Measurements from ENCODE around the gene TIAM1.
"Not testable (repeated sequence)": the region's sequence is repeated elsewhere in the genome, so short reads cannot be mapped to it uniquely, and the experiment has no call there.

TIAM1 gene

GRCh38 chr21:31236528-31236927 is 107.5 kb downstream of the TIAM1 start:
- Mint-ChIP-seq H3K27ac (no peak overlapping the region), H3K9me3 (peaks cover 19% of the 10 kb centered on the region), H3K27me3 (no peaks in the 10 kb centered on the region), H3K4me1 (no peaks in the 10 kb centered on the region), H3K4me3 (no peak overlapping the region), H3K36me3 (no peaks in the 10 kb centered on the region)
- ATAC-seq, result no peak

- Mint-ChIP-seq H3K4me3 (no peak overlapping the region), H3K27ac (no peak overlapping the region), H3K4me1 (no peaks in the 10 kb centered on the region), H3K9me3 (peaks cover 12% of the 10 kb centered on the region), H3K27me3 (no peaks in the 10 kb centered on the region), H3K36me3 (no peaks in the 10 kb centered on the region)
- no peak for ATAC-seq
Measured at GRCh38 chr21:31235671-31236450, 108.2 kb downstream of the TIAM1 start.

GRCh38 chr21:31234936-31235335 is 109.1 kb downstream of the TIAM1 start:
- no peak for ATAC-seq
- no peaks in the 10 kb centered on the region for H3K27me3 Mint-ChIP-seq
- H3K27ac Mint-ChIP-seq, result no peak overlapping the region
- no peaks in the 10 kb centered on the region for H3K36me3 Mint-ChIP-seq
- no peak overlapping the region for H3K4me3 Mint-ChIP-seq
- no peaks in the 10 kb centered on the region for H3K4me1 Mint-ChIP-seq
- peaks cover 7% of the 10 kb centered on the region for H3K9me3 Mint-ChIP-seq

DNA sequence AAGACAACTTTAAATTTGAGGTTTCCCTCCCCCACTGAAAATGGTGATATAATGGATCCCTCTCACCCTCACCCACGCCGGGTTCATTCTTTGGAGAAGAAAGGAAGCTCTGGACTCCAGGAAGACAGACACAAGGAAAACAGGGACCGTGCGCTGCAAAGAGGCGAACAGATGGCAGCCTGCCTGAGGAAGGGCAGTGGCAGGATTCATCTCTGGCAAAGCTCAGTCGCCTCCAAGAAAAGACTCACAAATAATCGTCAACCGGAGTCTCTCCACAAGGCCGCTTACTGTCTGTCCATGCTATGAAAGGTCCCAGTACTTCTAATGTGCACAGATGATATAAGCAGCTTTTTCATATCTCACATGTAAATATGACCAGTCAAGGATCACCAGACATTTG is 110.3 kb downstream of the TIAM1 start:
- no peaks in the 10 kb centered on the region for H3K36me3 Mint-ChIP-seq
- ATAC-seq, result no peak
- H3K27ac Mint-ChIP-seq, result no peak overlapping the region
- H3K4me3 Mint-ChIP-seq, result no peak overlapping the region
- H3K27me3 Mint-ChIP-seq, result no peaks in the 10 kb centered on the region
- no peaks in the 10 kb centered on the region for H3K4me1 Mint-ChIP-seq
- H3K9me3 Mint-ChIP-seq, result peaks cover 4% of the 10 kb centered on the region

DNA sequence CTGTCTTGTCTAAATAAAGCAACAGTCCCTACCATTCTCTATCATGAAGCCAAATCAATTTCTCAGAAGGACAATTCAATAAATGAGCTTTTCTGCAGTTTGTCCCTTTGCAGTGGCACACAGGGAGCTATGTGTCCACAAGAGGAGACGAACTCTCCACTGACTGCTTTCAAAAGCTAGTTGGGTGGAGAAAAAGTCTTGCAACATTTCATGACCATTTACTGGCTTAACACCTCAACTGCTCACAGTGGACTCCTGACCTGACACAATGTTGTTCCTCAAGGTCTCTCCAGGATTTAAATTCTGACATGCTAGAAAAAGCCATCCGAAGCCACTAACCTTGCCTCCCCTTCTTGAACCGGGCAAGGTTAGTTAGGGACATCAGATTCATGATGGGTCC is 111.7 kb downstream of the TIAM1 start:
- H3K9me3 Mint-ChIP-seq, result peaks cover 3% of the 10 kb centered on the region
- H3K27me3 Mint-ChIP-seq, result no peaks in the 10 kb centered on the region
- no peak overlapping the region for H3K4me3 Mint-ChIP-seq
- no peaks in the 10 kb centered on the region for H3K36me3 Mint-ChIP-seq
- H3K27ac Mint-ChIP-seq, result no peak overlapping the region
- H3K4me1 Mint-ChIP-seq, result no peaks in the 10 kb centered on the region
- ATAC-seq, result no peak

GRCh38 chr21:31230937-31231336 is 113.1 kb downstream of the TIAM1 start:
- ATAC-seq, result no peak
- Mint-ChIP-seq H3K4me1 (no peaks in the 10 kb centered on the region), H3K4me3 (no peak overlapping the region), H3K9me3 (peaks cover 3% of the 10 kb centered on the region), H3K36me3 (no peaks in the 10 kb centered on the region), H3K27ac (no peak overlapping the region), H3K27me3 (no peaks in the 10 kb centered on the region)

- H3K27ac Mint-ChIP-seq, H3K4me3 Mint-ChIP-seq, ATAC-seq, H3K36me3 Mint-ChIP-seq, H3K27me3 Mint-ChIP-seq, H3K4me1 Mint-ChIP-seq, H3K9me3 Mint-ChIP-seq: not testable (repeated sequence)
Measured at GRCh38 chr21:31228723-31229122, 115.3 kb downstream of the TIAM1 start.

- H3K36me3 Mint-ChIP-seq, result no peaks in the 10 kb centered on the region
- peaks cover 2% of the 10 kb centered on the region for H3K9me3 Mint-ChIP-seq
- no peak overlapping the region for H3K4me3 Mint-ChIP-seq
- H3K4me1 Mint-ChIP-seq, result peaks cover 7% of the 10 kb centered on the region
- H3K27me3 Mint-ChIP-seq, result no peaks in the 10 kb centered on the region
- ATAC-seq, result no peak
- H3K27ac Mint-ChIP-seq, result no peak overlapping the region
Measured at GRCh38 chr21:31225713-31226112, 118.3 kb downstream of the TIAM1 start.

- ATAC-seq, result no peak
- H3K27ac Mint-ChIP-seq, result no peak overlapping the region
- no peaks in the 10 kb centered on the region for H3K36me3 Mint-ChIP-seq
- peaks cover 7% of the 10 kb centered on the region for H3K4me1 Mint-ChIP-seq
- H3K27me3 Mint-ChIP-seq, result no peaks in the 10 kb centered on the region
- H3K4me3 Mint-ChIP-seq, result no peak overlapping the region
- peaks cover 2% of the 10 kb centered on the region for H3K9me3 Mint-ChIP-seq
Measured at GRCh38 chr21:31222142-31222541, 121.9 kb downstream of the TIAM1 start.

GRCh38 chr21:31221043-31221442 is 123.0 kb downstream of the TIAM1 start:
- H3K4me1 Mint-ChIP-seq, result peaks cover 7% of the 10 kb centered on the region
- H3K4me3 Mint-ChIP-seq, result no peak overlapping the region
- H3K27me3 Mint-ChIP-seq, result no peaks in the 10 kb centered on the region
- no peak for ATAC-seq
- H3K27ac Mint-ChIP-seq, result no peak overlapping the region
- peaks cover 2% of the 10 kb centered on the region for H3K9me3 Mint-ChIP-seq
- no peaks in the 10 kb centered on the region for H3K36me3 Mint-ChIP-seq

GRCh38 chr21:31220575-31220974 is 123.5 kb downstream of the TIAM1 start:
- ATAC-seq, result no peak
- no peak overlapping the region for H3K27ac Mint-ChIP-seq
- no peak overlapping the region for H3K4me3 Mint-ChIP-seq
- H3K27me3 Mint-ChIP-seq, result no peaks in the 10 kb centered on the region
- H3K9me3 Mint-ChIP-seq, result peaks cover 2% of the 10 kb centered on the region
- H3K36me3 Mint-ChIP-seq, result no peaks in the 10 kb centered on the region
- peaks cover 7% of the 10 kb centered on the region for H3K4me1 Mint-ChIP-seq

- no peak for ATAC-seq
- peaks cover 2% of the 10 kb centered on the region for H3K9me3 Mint-ChIP-seq
Measured at GRCh38 chr21:31218830-31219608, 125.0 kb downstream of the TIAM1 start.

GRCh38 chr21:31216206-31216605 is 127.9 kb downstream of the TIAM1 start:
- H3K36me3 Mint-ChIP-seq, result no peaks in the 10 kb centered on the region
- H3K27me3 Mint-ChIP-seq, result no peaks in the 10 kb centered on the region
- H3K4me1 Mint-ChIP-seq, result peaks cover 5% of the 10 kb centered on the region
- no peaks in the 10 kb centered on the region for H3K9me3 Mint-ChIP-seq
- no peak overlapping the region for H3K4me3 Mint-ChIP-seq
- no peak overlapping the region for H3K27ac Mint-ChIP-seq
- ATAC-seq, result no peak

More at GRCh38 chr21:31218830-31219608, 125.0 kb downstream of the TIAM1 start:
- Mint-ChIP-seq H3K36me3 (no peaks in the 10 kb centered on the region), H3K27ac (no peak overlapping the region), H3K4me3 (no peak overlapping the region), H3K4me1 (peaks cover 7% of the 10 kb centered on the region), H3K27me3 (no peaks in the 10 kb centered on the region)

DNA sequence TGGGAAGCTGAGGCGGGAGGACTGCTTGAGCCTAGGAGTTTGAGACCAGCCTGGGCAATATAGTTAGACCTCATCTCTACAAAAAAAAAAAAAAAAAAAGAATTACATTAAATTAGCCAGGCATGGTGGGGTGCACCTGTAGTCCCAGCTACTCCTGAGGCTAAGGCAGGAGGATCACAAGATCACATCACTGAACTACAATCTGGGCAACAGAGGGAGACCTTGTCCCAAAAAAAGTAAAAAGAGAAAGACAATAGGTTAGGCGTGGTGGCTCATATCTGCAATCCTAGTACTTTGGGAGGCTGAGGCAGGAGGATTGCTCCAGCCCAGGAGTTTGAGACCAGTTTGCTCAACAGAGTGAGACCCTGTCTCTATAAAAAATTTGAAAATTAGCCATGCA is 130.3 kb downstream of the TIAM1 start:
- ATAC-seq, result no peak
- Mint-ChIP-seq H3K4me1 (no peaks in the 10 kb centered on the region), H3K36me3 (no peaks in the 10 kb centered on the region), H3K27ac (no peak overlapping the region), H3K9me3 (no peaks in the 10 kb centered on the region), H3K4me3 (no peak overlapping the region), H3K27me3 (no peaks in the 10 kb centered on the region)

GRCh38 chr21:31211836-31212235 is 132.2 kb downstream of the TIAM1 start:
- H3K27me3 Mint-ChIP-seq, result no peaks in the 10 kb centered on the region
- H3K4me3 Mint-ChIP-seq, result no peak overlapping the region
- H3K27ac Mint-ChIP-seq, result no peak overlapping the region
- no peaks in the 10 kb centered on the region for H3K9me3 Mint-ChIP-seq
- no peaks in the 10 kb centered on the region for H3K36me3 Mint-ChIP-seq
- no peak for ATAC-seq
- H3K4me1 Mint-ChIP-seq, result no peaks in the 10 kb centered on the region

GRCh38 chr21:31205412-31205811 is 138.6 kb downstream of the TIAM1 start:
- ATAC-seq, result no peak
- H3K36me3 Mint-ChIP-seq, result no peaks in the 10 kb centered on the region
- H3K27ac Mint-ChIP-seq, result no peak overlapping the region

More at GRCh38 chr21:31205412-31205811, 138.6 kb downstream of the TIAM1 start:
- H3K4me1 Mint-ChIP-seq, result peaks cover 9% of the 10 kb centered on the region
- no peak overlapping the region for H3K4me3 Mint-ChIP-seq
- no peaks in the 10 kb centered on the region for H3K27me3 Mint-ChIP-seq
- no peaks in the 10 kb centered on the region for H3K9me3 Mint-ChIP-seq
